ENCODE results near the gene UST. TPM values are rescaled to one million over a fixed set of nuclear protein-coding genes. Genes with fewer than 3 reads are reported as not detected.

Gene UST, protein sequence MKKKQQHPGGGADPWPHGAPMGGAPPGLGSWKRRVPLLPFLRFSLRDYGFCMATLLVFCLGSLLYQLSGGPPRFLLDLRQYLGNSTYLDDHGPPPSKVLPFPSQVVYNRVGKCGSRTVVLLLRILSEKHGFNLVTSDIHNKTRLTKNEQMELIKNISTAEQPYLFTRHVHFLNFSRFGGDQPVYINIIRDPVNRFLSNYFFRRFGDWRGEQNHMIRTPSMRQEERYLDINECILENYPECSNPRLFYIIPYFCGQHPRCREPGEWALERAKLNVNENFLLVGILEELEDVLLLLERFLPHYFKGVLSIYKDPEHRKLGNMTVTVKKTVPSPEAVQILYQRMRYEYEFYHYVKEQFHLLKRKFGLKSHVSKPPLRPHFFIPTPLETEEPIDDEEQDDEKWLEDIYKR
- polyA plus RNA-seq = 6.3 and 7.5 TPM in 2 replicates
- 7.1 and 8.5 TPM in 2 replicates for polyA minus RNA-seq

DNA sequence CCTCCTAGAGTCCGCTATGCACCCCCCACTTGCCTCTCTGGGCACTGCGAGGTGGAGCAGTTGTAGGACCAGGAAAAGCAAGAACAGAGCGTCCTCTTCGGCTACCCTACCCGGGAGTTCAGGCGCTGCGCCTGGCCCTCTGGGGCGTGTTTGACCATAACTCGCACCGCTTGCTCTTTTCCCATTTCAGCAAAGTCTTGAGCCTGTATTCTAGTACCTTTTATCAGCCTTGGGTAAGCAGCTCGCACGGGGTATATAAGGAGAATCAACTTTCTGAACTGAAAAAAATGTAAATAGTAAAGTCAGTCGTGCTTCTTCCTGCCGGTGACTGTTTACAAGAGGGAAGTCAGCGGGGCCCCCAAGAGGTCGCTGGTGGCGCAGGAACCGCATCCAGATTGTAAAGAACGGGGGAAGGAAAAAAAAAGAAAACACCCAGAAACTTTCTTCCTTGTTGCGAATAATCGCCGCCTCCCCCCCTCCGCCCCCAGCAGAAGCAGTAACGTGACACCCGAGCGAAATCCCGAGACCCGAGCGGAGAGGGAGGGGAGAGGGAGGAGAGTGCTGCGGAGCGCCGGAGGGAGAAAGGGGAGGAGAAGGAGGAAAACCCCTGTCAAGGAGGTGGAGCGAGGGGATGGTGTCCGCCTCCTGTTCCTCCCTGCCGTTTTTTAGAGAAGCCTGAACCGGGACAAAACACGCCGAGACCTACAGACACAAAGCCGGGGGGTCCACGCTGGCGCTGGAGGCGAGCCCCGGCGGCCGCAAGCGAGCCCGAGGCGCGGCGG, at the start of gene UST:
Gene UST (plus strand): TSS at position 668 of the 782 bp plus-strand sequence. CDS start 401 bp downstream, outside the sequence.
- H3K9me2 ChIP-seq (ENCODE audit: insufficient read depth, low read length) = no peaks in the 10 kb centered on the region
- peak within 1 kb of the TSS; percentile 56 for H3K9ac ChIP-seq (ENCODE audit: low read length)
- TF ChIP-seq REST (IDR thresholded peaks at IDR 0.05; ENCODE audit: borderline replicate concordance) (no peak), MXI1 (conservative IDR thresholded peaks at IDR 0.05; ENCODE audit: poor library complexity, severe bottlenecking) (no peak), EP300 (conservative IDR thresholded peaks at IDR 0.05; ENCODE audit: poor library complexity, severe bottlenecking) (no peak), RAD21 (conservative IDR thresholded peaks at IDR 0.05) (peak; percentile 76), SMC3 (conservative IDR thresholded peaks at IDR 0.05; ENCODE audit: poor library complexity) (peak; percentile 66)
- TF ChIP-seq, protein P1, sequence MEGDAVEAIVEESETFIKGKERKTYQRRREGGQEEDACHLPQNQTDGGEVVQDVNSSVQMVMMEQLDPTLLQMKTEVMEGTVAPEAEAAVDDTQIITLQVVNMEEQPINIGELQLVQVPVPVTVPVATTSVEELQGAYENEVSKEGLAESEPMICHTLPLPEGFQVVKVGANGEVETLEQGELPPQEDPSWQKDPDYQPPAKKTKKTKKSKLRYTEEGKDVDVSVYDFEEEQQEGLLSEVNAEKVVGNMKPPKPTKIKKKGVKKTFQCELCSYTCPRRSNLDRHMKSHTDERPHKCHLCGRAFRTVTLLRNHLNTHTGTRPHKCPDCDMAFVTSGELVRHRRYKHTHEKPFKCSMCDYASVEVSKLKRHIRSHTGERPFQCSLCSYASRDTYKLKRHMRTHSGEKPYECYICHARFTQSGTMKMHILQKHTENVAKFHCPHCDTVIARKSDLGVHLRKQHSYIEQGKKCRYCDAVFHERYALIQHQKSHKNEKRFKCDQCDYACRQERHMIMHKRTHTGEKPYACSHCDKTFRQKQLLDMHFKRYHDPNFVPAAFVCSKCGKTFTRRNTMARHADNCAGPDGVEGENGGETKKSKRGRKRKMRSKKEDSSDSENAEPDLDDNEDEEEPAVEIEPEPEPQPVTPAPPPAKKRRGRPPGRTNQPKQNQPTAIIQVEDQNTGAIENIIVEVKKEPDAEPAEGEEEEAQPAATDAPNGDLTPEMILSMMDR (IDR thresholded peaks at IDR 0.05; ENCODE audit: poor library complexity, severe bottlenecking) = peak; percentile 68
- peaks cover 31% of the 10 kb centered on the region for H3K27me3 ChIP-seq (ENCODE audit: insufficient read depth, low read depth, low read length)
- H2AFZ ChIP-seq (ENCODE audit: low read depth, low read length) = no peak within 1 kb of the TSS
- no peaks in the 10 kb centered on the region for H3K79me2 ChIP-seq (replicated peaks; ENCODE audit: insufficient read depth, low read length)
- H3K4me3 ChIP-seq (ENCODE audit: low read length) = peak within 1 kb of the TSS; percentile 87
- H3F3A ChIP-seq (ENCODE audit: insufficient read depth, low read length, poor library complexity, severe bottlenecking) = no peaks in the 10 kb centered on the region
- H4K20me1 ChIP-seq (ENCODE audit: insufficient read depth) = no peaks in the 10 kb centered on the region
- H3K27ac ChIP-seq (ENCODE audit: low read length) = no peak within 1 kb of the TSS
- H3K36me3 ChIP-seq (ENCODE audit: insufficient read depth, low read length) = no peaks in the 10 kb centered on the region
- H3K9me3 ChIP-seq (ENCODE audit: low read length) = no peaks in the 10 kb centered on the region
- peak within 1 kb of the TSS; percentile 92 for H3K4me2 ChIP-seq (ENCODE audit: low read length)

GRCh38 chr6:148697895-148698440, 48.9 kb upstream of the UST start:
- Histone ChIP-seq H3K27ac (ENCODE audit: low read length) (no peak overlapping the region), H3K36me3 (ENCODE audit: insufficient read depth, low read length) (no peaks in the 10 kb centered on the region), H3F3A (ENCODE audit: insufficient read depth, low read length, poor library complexity, severe bottlenecking) (no peaks in the 10 kb centered on the region), H3K9me2 (ENCODE audit: insufficient read depth, low read length) (no peaks in the 10 kb centered on the region), H2AFZ (ENCODE audit: low read depth, low read length) (no peak overlapping the region), H3K9me3 (ENCODE audit: low read length) (no peaks in the 10 kb centered on the region), H3K4me3 (ENCODE audit: low read length) (no peak overlapping the region), H4K20me1 (ENCODE audit: insufficient read depth) (no peaks in the 10 kb centered on the region), H3K9ac (ENCODE audit: low read length) (no peak overlapping the region), H3K4me2 (ENCODE audit: low read length) (no peak overlapping the region), H3K27me3 (ENCODE audit: insufficient read depth, low read depth, low read length) (no peaks in the 10 kb centered on the region), H3K79me2 (replicated peaks; ENCODE audit: insufficient read depth, low read length) (no peaks in the 10 kb centered on the region)
- TF ChIP-seq RAD21 (conservative IDR thresholded peaks at IDR 0.05) (no peak), POLR2AphosphoS5 (IDR thresholded peaks at IDR 0.05) (no peak), EZH2 (IDR thresholded peaks at IDR 0.05; ENCODE audit: borderline replicate concordance, insufficient read depth, low read length, poor library complexity, severe bottlenecking) (no peak)
